ENCODE measurements around the gene WWC2.

GRCh38 chr4:183355405-183355804 lies 256.3 kb downstream of the WWC2 start:
- TF ChIP-seq POLR2AphosphoS5 (IDR thresholded peaks at IDR 0.05), result no peak
- TF ChIP-seq, protein P1, sequence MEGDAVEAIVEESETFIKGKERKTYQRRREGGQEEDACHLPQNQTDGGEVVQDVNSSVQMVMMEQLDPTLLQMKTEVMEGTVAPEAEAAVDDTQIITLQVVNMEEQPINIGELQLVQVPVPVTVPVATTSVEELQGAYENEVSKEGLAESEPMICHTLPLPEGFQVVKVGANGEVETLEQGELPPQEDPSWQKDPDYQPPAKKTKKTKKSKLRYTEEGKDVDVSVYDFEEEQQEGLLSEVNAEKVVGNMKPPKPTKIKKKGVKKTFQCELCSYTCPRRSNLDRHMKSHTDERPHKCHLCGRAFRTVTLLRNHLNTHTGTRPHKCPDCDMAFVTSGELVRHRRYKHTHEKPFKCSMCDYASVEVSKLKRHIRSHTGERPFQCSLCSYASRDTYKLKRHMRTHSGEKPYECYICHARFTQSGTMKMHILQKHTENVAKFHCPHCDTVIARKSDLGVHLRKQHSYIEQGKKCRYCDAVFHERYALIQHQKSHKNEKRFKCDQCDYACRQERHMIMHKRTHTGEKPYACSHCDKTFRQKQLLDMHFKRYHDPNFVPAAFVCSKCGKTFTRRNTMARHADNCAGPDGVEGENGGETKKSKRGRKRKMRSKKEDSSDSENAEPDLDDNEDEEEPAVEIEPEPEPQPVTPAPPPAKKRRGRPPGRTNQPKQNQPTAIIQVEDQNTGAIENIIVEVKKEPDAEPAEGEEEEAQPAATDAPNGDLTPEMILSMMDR (IDR thresholded peaks at IDR 0.05), result no peak
- TF ChIP-seq EP300 (IDR thresholded peaks at IDR 0.05), result no peak
- TF ChIP-seq POLR2A (IDR thresholded peaks at IDR 0.05), result no peak
